ENCODE results near the gene GATB. TPM values are rescaled to one million over a fixed set of nuclear protein-coding genes. Genes with fewer than 3 reads are reported as not detected.

GATB gene
- total RNA-seq, 1 donor from 2014 or later, result 18.0 TPM

DNA sequence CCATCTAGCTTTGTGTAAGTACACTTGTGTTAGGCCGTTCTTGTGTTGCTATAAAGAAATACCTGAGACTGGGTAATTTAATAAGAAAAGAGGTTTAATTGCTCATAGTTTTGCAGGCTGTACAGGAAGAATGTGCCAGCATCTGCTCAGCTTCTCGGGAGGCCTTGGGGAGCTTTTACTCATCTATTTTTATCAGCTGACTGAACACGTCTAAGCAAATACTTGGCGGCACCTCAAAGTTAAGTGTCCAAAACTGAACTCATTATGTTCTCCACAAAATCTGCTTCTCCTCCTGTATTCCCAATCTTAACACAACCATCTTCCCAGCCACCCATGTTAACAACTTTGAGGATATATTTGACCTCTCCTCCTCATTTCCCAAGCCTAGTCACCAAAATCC lies 42.4 kb upstream of the GATB start:
- Mint-ChIP-seq H3K9me3 (ENCODE audit: unreplicated experiment) (no peaks in the 10 kb centered on the region), H3K4me3 (ENCODE audit: unreplicated experiment) (no peak overlapping the region), H3K27ac (ENCODE audit: unreplicated experiment) (no peak overlapping the region), H3K4me1 (ENCODE audit: unreplicated experiment) (peaks cover 20% of the 10 kb centered on the region), H3K27me3 (ENCODE audit: unreplicated experiment) (no peaks in the 10 kb centered on the region), H3K36me3 (ENCODE audit: unreplicated experiment) (no peaks in the 10 kb centered on the region)
- TF ChIP-seq, protein P1, sequence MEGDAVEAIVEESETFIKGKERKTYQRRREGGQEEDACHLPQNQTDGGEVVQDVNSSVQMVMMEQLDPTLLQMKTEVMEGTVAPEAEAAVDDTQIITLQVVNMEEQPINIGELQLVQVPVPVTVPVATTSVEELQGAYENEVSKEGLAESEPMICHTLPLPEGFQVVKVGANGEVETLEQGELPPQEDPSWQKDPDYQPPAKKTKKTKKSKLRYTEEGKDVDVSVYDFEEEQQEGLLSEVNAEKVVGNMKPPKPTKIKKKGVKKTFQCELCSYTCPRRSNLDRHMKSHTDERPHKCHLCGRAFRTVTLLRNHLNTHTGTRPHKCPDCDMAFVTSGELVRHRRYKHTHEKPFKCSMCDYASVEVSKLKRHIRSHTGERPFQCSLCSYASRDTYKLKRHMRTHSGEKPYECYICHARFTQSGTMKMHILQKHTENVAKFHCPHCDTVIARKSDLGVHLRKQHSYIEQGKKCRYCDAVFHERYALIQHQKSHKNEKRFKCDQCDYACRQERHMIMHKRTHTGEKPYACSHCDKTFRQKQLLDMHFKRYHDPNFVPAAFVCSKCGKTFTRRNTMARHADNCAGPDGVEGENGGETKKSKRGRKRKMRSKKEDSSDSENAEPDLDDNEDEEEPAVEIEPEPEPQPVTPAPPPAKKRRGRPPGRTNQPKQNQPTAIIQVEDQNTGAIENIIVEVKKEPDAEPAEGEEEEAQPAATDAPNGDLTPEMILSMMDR (IDR thresholded peaks at IDR 0.05), result no peak
- no peak for DNase-seq (ENCODE audit: extremely low spot score, unreplicated experiment)

DNA sequence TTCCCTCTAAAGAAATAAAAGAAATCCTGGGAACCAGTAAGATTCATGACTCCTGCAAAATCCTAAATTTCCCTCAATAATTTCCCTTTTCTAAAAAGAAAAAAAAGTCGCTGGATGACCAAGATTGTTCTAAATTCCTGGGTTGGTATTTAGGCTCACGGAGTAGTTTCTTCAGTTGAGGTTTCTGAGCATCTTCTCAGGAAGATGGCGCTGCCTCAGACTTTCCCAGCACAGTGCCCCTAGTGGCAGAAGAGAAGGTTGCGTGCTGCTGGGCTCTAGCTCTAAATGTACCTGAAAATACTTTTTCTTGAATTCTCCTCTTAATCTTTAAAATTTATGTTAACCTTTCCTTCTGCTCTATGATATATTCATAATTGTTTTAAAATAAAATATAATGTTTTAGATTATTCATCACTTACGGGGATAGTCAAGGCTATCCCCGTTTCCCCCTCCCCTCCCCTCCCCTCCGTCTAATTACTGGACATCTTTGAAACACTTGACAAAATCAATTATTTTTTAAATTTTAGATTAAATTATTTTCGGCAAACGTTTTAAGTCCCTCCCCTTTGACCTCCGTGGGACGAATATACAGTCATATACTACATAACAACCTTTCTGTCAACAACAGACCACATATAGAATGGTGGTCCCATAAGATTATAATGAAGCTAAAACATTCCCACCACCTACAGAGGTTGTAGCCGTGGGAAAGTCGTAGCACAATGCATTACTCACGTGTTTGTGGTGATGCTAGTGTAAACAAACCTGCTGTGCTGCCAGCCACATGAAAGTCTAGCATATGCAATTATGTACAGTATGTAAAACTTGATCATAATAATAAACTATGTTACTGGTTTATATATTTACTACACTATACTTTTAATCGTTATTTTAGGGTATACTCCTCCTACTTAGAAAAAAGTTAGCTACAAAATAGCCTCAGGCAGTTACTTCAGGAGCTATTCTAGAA lies 41.0 kb upstream of the GATB start:
- no peaks in the 10 kb centered on the region for H3K36me3 Mint-ChIP-seq (ENCODE audit: unreplicated experiment)
- no peak overlapping the region for H3K27ac Mint-ChIP-seq (ENCODE audit: unreplicated experiment)
- DNase-seq (ENCODE audit: extremely low spot score, unreplicated experiment), result no peak
- TF ChIP-seq, protein P1 (IDR thresholded peaks at IDR 0.05), result peak; percentile 83
- no peak overlapping the region for H3K4me3 Mint-ChIP-seq (ENCODE audit: unreplicated experiment)
- H3K4me1 Mint-ChIP-seq (ENCODE audit: unreplicated experiment), result peaks cover 19% of the 10 kb centered on the region
- H3K9me3 Mint-ChIP-seq (ENCODE audit: unreplicated experiment), result no peaks in the 10 kb centered on the region
- no peaks in the 10 kb centered on the region for H3K27me3 Mint-ChIP-seq (ENCODE audit: unreplicated experiment)

DNA sequence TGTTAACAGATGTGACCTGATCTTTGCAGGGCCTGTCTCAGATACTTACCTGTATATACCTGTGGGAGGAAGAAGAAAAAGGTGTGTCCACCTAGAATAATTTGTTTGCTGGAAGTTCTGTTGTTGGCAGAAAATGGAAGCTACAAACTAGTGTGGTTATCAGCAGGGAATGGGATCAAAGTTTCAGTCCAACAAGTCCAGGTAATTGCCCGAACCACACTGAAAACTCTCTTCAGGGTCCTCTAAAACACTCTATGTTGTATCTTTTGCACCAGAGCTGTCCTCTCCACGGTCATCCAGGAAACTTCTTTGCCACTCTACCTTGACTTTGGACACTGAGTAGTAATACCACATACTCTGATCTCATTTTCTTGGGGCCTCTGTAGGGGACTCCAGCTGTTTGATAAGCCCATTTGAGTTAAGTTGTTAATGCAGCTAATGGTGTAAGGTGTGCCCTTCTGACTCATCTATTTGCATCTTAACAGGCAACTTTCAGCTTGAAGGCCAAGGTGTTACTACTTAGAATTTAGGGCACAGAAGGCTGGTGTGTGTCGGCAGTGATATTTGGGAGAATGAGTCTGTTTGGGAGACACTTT lies 38.7 kb upstream of the GATB start:
- no peaks in the 10 kb centered on the region for H3K36me3 Mint-ChIP-seq (ENCODE audit: unreplicated experiment)
- no peak overlapping the region for H3K27ac Mint-ChIP-seq (ENCODE audit: unreplicated experiment)
- no peak overlapping the region for H3K4me3 Mint-ChIP-seq (ENCODE audit: unreplicated experiment)
- TF ChIP-seq, protein P1 (IDR thresholded peaks at IDR 0.05), result no peak
- DNase-seq (ENCODE audit: extremely low spot score, unreplicated experiment), result no peak
- peaks cover 11% of the 10 kb centered on the region for H3K27me3 Mint-ChIP-seq (ENCODE audit: unreplicated experiment)
- peaks cover 10% of the 10 kb centered on the region for H3K4me1 Mint-ChIP-seq (ENCODE audit: unreplicated experiment)
- no peaks in the 10 kb centered on the region for H3K9me3 Mint-ChIP-seq (ENCODE audit: unreplicated experiment)

DNA sequence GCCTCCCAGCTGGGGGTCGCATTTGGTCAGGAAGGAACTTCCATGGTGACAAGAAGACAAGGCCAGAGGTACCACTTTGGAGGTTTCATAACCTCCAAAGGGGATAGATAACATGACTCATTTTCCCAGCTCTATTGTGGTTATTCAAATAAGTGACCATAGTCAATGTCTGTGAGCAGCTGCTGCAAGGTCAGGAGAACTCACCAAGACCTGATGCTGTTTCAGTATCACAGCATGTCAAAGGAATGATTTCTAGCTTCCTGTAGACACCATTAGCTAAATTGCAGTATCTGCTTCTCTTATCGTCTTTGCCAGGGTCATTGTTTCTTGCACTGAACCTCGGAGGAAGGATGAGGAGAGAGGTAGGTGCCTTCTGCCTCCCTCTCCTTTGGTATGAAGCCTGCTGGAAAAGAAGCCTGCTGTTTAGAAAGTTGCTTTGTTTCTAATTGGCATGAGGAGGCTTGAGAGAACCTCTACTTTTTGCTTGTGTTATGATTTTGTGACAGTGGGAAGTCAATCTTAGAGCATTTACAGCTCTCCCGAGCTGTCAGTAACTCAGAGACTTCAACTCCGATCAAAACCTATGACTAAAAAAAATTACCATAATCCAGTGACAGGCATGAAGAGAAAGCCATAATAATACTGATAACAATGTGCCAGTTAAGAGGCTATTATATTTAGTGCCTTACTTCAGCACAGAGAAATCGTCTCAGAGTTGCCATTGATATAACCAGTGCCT lies 38.0 kb upstream of the GATB start:
- H3K27me3 Mint-ChIP-seq (ENCODE audit: unreplicated experiment), result peaks cover 16% of the 10 kb centered on the region
- H3K36me3 Mint-ChIP-seq (ENCODE audit: unreplicated experiment), result no peaks in the 10 kb centered on the region
- TF ChIP-seq, protein P1 (IDR thresholded peaks at IDR 0.05), result no peak
- DNase-seq (ENCODE audit: extremely low spot score, unreplicated experiment), result no peak
- H3K9me3 Mint-ChIP-seq (ENCODE audit: unreplicated experiment), result no peaks in the 10 kb centered on the region
- H3K27ac Mint-ChIP-seq (ENCODE audit: unreplicated experiment), result no peak overlapping the region
- peaks cover 10% of the 10 kb centered on the region for H3K4me1 Mint-ChIP-seq (ENCODE audit: unreplicated experiment)
- H3K4me3 Mint-ChIP-seq (ENCODE audit: unreplicated experiment), result no peak overlapping the region
